WTC11 (cell line): Measurements from ENCODE around the gene TMA7.

Source experiments
- JUN ChIP-seq: sonication (generic); formaldehyde crosslinking; IDR thresholded peaks from 2 replicates; pipeline ENCODE4 v1.8.0; 2023; ENCODE audit warnings: mild to moderate bottlenecking, missing genetic modification reagents
- NR2C2 ChIP-seq: sonication (generic); formaldehyde crosslinking; IDR thresholded peaks from 2 replicates; pipeline ENCODE4 v1.8.0; 2022; ENCODE audit warnings: mild to moderate bottlenecking, missing genetic modification reagents
- SMAD4 ChIP-seq: sonication (generic); formaldehyde crosslinking; IDR thresholded peaks from 2 replicates; pipeline ENCODE4 v1.8.0; 2022; ENCODE audit warnings: mild to moderate bottlenecking, missing genetic modification reagents
- TF ChIP-seq, protein P1 (sequence below): sonication (generic); formaldehyde crosslinking; IDR thresholded peaks from 2 replicates; pipeline ENCODE4 v1.8.1; 2022; ENCODE audit warnings: low read depth, missing genetic modification reagents, borderline replicate concordance

DNA sequence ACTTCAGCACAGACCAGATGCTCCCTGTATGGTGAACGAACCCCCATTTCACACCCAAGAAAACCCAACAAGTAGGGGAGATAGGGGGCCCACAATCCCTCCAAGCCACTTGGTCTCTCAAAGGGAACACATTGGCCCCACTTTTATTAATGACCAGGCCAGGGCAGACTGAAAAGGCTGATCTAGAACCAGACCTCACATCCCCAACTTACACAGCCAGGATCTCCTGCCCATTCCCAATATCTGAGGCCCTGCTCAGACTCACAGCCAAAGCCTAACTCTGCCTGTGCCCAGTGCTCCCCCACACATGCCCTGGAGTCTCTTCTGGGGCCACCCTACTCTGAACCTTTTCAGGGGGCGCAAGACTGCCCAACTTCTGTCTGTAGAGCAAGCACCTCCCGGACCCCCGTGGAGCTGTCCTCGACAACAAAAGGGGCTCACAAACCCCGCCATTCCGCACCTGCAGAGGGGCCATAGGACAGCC lies 11.9 kb upstream of the TMA7 start:
- TF ChIP-seq, protein P1, sequence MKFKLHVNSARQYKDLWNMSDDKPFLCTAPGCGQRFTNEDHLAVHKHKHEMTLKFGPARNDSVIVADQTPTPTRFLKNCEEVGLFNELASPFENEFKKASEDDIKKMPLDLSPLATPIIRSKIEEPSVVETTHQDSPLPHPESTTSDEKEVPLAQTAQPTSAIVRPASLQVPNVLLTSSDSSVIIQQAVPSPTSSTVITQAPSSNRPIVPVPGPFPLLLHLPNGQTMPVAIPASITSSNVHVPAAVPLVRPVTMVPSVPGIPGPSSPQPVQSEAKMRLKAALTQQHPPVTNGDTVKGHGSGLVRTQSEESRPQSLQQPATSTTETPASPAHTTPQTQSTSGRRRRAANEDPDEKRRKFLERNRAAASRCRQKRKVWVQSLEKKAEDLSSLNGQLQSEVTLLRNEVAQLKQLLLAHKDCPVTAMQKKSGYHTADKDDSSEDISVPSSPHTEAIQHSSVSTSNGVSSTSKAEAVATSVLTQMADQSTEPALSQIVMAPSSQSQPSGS (CRISPR knock-in tag): no peak
- TF ChIP-seq JUN (no peak), SMAD4 (CRISPR knock-in tag) (no peak), NR2C2 (CRISPR knock-in tag) (no peak)
